SK-N-SH treated with all-trans-retinoic acid at 6 μM for 48 hours (cell line): Measurements from ENCODE around the gene P2RX2.

Experiments
- ARNTL ChIP-seq: fragments of 450-650 bp; formaldehyde crosslinking; IDR thresholded peaks from 2 replicates; pipeline ENCODE4 v1.5.0; 2020; ENCODE audit warnings: low read depth, mild to moderate bottlenecking, moderate library complexity, borderline replicate concordance
- CREB5 ChIP-seq: fragments of 250-450 bp; sonication (Bioruptor Pico); IDR thresholded peaks from 2 replicates; pipeline ENCODE4 v1.5.1; 2020; ENCODE audit warnings: low read depth, mild to moderate bottlenecking, moderate library complexity
- PATZ1 ChIP-seq: fragments of 250-450 bp; sonication (Bioruptor Pico); IDR thresholded peaks from 2 replicates; pipeline ENCODE4 v1.8.0; 2020; ENCODE audit warnings: mild to moderate bottlenecking, moderate library complexity, borderline replicate concordance
- SNAI2 ChIP-seq: fragments of 250-450 bp; sonication (Bioruptor Pico); IDR thresholded peaks from 2 replicates; pipeline ENCODE4 v1.5.0; 2020; ENCODE audit warnings: mild to moderate bottlenecking, moderate library complexity

GRCh38 chr12:132614861-132615578 lies 3.6 kb upstream of the P2RX2 start:
- TF ChIP-seq CREB5 (CRISPR knock-in tag), result no peak
- TF ChIP-seq ARNTL (CRISPR knock-in tag), result no peak
- TF ChIP-seq SNAI2 (CRISPR knock-in tag), result no peak
- TF ChIP-seq PATZ1 (CRISPR knock-in tag), result no peak
